Adrenal gland (tissue), 12 donors: Measurements from ENCODE around the gene RAD54L. TPM values are rescaled to one million over a fixed set of nuclear protein-coding genes. Genes with fewer than 3 reads are reported as not detected.

ENCODE experiments used
- DNase-seq, 7 donors: peaks; one replicate each; pipeline ENCODE4 v3.0.0-alpha.2; 2019 to 2020
- H3K27ac ChIP-seq, 5 donors: fragments of 200-600 bp; sonication (generic) in 4 of 5; 1 replicate in 3 of 5; 2 replicates in 2 of 5; pipeline versions ENCODE4 v1.5.1 to v1.8.0; 2016 to 2020; ENCODE audit warnings: mild to moderate bottlenecking in 1 of 5
- H3K27me3 ChIP-seq: fragments of 200-600 bp; 2 replicates; pipeline ENCODE4 v1.8.0; 2021
- H3K36me3 ChIP-seq, 2 donors: fragments of 200-600 bp; replicated peaks in 1 of 2; 1 replicate in 1 of 2; 2 replicates in 1 of 2; pipeline versions ENCODE4 v1.5.1 to v1.8.0; 2018 to 2022
- H3K4me1 ChIP-seq, 2 donors: fragments of 200-600 bp; replicated peaks in 1 of 2; 1 replicate in 1 of 2; 2 replicates in 1 of 2; pipeline versions ENCODE4 v1.5.1 to v1.8.0; 2018 to 2021
- H3K4me3 ChIP-seq, 4 donors: fragments of 200-600 bp; sonication (generic) in 3 of 4; one replicate each; pipeline ENCODE4 v1.5.1; 2016 to 2018
- H3K9me3 ChIP-seq, 3 donors: fragments of 200-600 bp; sonication (generic) in 1 of 3; replicated peaks in 1 of 3; 1 replicate in 2 of 3; 2 replicates in 1 of 3; pipeline versions ENCODE4 v1.5.1 to v1.8.0; 2016 to 2021
- POLR2A ChIP-seq, 2 donors: fragments of 450-650 bp; IDR thresholded peaks; one replicate each; pipeline ENCODE4 v1.6.1; 2017; ENCODE audit warnings: antibody characterized with exemption in 2 of 2, mild to moderate bottlenecking in 2 of 2, moderate library complexity in 1 of 2
- WGBS, 4 donors: extraction: QIAGEN DNeasy Blood & Tissue Kit in 2 of 4; methylation state at CpG; one replicate each; pipeline versions ENCODE4 v1.1.5 to v1.1.7; 2013 to 2017; 5-methylcytosine and 5-hydroxymethylcytosine counted together
- intact Hi-C, 2 donors: fragments of 100-400 bp; cut with DNase I; formaldehyde crosslinking; loops; one replicate each; pipeline versions ENCODE4 v1.14.1 to v1.15.0; 2022 to 2023
- polyA plus RNA-seq, 3 donors: library from polyadenylated mRNA; stranded (reverse); fragments of 200-250 nt in 2 of 3; fragments of 350-450 nt in 1 of 3; fragmentation: Illumina TruSeq in 1 of 3; extraction: RNeasy Lipid Tissue Mini Kit (QIAGEN cat#74804) in 1 of 3; gene quantifications; one replicate each; pipeline ENCODE4 v1.2.3, GENCODE V29; 2013 to 2014
- total RNA-seq, 9 donors: library from RNA; depleted of rRNA in 4 of 9; stranded (reverse); fragments of >200 nt in 4 of 9; fragments of 120-200 nt in 1 of 9; fragmentation: NEBNext Ultra II Directional in 1 of 9; extraction: Animal tissue kit (Norgen Biotek cat#: 25700) in 1 of 9; gene quantifications; one replicate each; pipeline versions ENCODE4 v1.1.0 to v1.2.4, GENCODE V29; 2013 to 2023
- TF ChIP-seq, protein P1 (sequence below), 6 experiments: fragments of 450-650 bp in 4 of 6; fragments of 200-600 bp in 2 of 6; sonication (generic) in 1 of 6; IDR thresholded peaks; 1 replicate in 5 of 6; 2 replicates in 1 of 6; pipeline versions ENCODE4 v1.5.1 to v1.8.0; 2016 to 2021; ENCODE audit warnings: antibody characterized with exemption in 6 of 6, mild to moderate bottlenecking in 2 of 6, moderate library complexity in 1 of 6
- donor health status: healthy with polysubstance abuse.
- donor health status: Bipolar disorder and iron deficiency.
- donor health status: DM: yes; HTN: yes; CAD: no.
- donor health status: DM: no; HTN: no; CAD: no.
- donor health status: DM: no; HTN: no; CAD: no.
- donor health status: DM: yes; HTN: yes; CAD: no.

Gene RAD54L
- total and polyA plus RNA-seq, 12 donors: 0.49 to 3.5 (median 1.3) TPM; not detected in 2

DNA sequence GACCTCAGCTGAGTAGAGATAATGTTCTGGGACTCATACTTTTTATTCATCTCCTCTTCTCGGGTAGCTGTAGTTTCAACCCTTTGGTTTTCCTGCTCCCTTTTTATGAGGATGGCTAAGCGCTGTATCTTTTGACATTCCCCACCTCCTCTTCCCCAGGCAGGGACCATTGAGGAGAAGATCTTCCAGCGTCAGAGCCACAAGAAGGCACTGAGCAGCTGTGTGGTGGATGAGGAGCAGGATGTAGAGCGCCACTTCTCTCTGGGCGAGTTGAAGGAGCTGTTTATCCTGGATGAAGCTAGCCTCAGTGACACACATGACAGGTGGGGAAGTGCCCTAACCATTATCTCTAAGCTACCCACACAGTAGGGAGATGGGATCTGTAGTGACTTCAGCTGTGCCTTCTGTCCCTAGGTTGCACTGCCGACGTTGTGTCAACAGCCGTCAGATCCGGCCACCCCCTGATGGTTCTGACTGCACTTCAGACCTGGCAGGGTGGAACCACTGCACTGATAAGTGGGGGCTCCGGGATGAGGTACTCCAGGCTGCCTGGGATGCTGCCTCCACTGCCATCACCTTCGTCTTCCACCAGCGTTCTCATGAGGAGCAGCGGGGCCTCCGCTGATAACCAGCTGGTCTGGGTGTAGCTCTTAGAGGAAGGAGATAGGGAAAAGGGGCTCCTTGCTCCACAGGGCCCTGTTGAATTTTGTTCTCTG lies 30.3 kb downstream of the RAD54L start:
- intact Hi-C loops: no loop called here
- H3K27ac ChIP-seq: no peak overlapping the region

DNA sequence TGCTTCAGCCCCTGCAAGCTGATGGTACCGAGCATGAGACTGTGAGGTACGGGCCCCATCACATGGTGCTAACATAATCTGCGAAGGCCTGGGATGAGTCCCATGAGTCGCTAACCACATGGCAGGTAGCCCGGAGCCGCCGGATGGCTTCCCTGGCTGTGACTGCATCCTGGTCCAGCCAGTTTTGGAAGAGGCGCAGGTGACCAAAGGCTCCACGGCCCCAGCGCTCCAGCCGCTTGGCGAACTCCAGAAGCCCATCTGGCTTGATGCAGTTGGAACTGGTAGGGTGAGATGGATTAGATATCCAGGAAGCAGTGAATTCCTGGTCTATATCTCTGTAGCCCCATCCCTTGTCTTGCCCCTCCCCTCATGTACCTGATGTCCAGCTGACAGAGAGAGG lies 31.2 kb downstream of the RAD54L start:
- Histone ChIP-seq H3K27ac (no peak overlapping the region), H3K27me3 (no peaks in the 10 kb centered on the region), H3K9me3 (no peaks in the 10 kb centered on the region), H3K36me3 (peaks cover 0 to 52% of the 10 kb centered on the region in 2 donors), H3K4me3 (no peak overlapping the region), H3K4me1 (no peaks in the 10 kb centered on the region)
- TF ChIP-seq, protein P1, sequence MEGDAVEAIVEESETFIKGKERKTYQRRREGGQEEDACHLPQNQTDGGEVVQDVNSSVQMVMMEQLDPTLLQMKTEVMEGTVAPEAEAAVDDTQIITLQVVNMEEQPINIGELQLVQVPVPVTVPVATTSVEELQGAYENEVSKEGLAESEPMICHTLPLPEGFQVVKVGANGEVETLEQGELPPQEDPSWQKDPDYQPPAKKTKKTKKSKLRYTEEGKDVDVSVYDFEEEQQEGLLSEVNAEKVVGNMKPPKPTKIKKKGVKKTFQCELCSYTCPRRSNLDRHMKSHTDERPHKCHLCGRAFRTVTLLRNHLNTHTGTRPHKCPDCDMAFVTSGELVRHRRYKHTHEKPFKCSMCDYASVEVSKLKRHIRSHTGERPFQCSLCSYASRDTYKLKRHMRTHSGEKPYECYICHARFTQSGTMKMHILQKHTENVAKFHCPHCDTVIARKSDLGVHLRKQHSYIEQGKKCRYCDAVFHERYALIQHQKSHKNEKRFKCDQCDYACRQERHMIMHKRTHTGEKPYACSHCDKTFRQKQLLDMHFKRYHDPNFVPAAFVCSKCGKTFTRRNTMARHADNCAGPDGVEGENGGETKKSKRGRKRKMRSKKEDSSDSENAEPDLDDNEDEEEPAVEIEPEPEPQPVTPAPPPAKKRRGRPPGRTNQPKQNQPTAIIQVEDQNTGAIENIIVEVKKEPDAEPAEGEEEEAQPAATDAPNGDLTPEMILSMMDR (IDR thresholded peaks at IDR 0.05): no peak
- no peak for TF ChIP-seq POLR2A (IDR thresholded peaks at IDR 0.05)
- 88 to 95% (median 93%) methylated on average over 2 to 12 of the region's 12 CpGs for WGBS, 4 donors
- DNase-seq: no peak
- intact Hi-C loops: no loop called here

More for the DNA sequence above, 30.3 kb downstream of the RAD54L start:
- DNase-seq: no peak
- Histone ChIP-seq H3K9me3 (no peaks in the 10 kb centered on the region), H3K36me3 (peaks cover 0 to 42% of the 10 kb centered on the region in 2 donors), H3K4me1 (no peaks in the 10 kb centered on the region), H3K4me3 (no peak overlapping the region), H3K27me3 (no peaks in the 10 kb centered on the region)
- 89 to 94% (median 92%) methylated on average over 14 of the region's 14 CpGs for WGBS, 4 donors
- TF ChIP-seq, protein P1 (IDR thresholded peaks at IDR 0.05): no peak
- no peak for TF ChIP-seq POLR2A (IDR thresholded peaks at IDR 0.05)

GRCh38 chr1:46280092-46280491 lies 32.5 kb downstream of the RAD54L start:
- TF ChIP-seq, protein P1 (IDR thresholded peaks at IDR 0.05): no peak
- no peak for TF ChIP-seq POLR2A (IDR thresholded peaks at IDR 0.05)
- 94 to 100% (median 98%) methylated on average over 3 of the region's 3 CpGs for WGBS, 4 donors
- Histone ChIP-seq H3K36me3 (peaks cover 0 to 64% of the 10 kb centered on the region in 2 donors), H3K4me1 (no peaks in the 10 kb centered on the region), H3K9me3 (no peaks in the 10 kb centered on the region), H3K4me3 (no peak overlapping the region), H3K27ac (no peak overlapping the region), H3K27me3 (no peaks in the 10 kb centered on the region)
- DNase-seq: no peak
- intact Hi-C loops: no loop called here

DNA sequence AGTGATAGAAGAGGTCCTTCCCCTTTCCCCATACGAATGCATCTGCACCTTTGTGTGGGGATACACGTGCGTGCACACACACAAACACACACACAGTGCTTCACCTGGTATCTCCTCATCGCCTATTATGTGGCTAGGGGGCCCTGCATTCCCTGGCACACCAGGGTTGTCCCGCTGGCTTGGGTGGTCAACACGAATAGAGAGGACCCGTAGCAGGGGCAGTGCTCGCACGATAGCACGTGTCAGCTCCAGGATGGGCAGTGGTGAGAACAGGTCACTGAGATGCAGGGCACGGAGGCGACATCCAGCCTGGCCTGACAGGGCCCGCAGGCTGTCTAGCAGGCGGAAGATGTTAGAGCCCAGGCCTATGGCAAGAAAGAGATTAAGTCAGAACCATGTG lies 33.5 kb downstream of the RAD54L start:
- intact Hi-C loops: no loop called here
- Histone ChIP-seq H3K27ac (no peak overlapping the region), H3K36me3 (peaks cover 0 to 74% of the 10 kb centered on the region in 2 donors), H3K9me3 (no peaks in the 10 kb centered on the region), H3K4me3 (no peak overlapping the region), H3K4me1 (no peaks in the 10 kb centered on the region), H3K27me3 (no peaks in the 10 kb centered on the region)
- WGBS, 4 donors: 90 to 98% (median 95%) methylated on average over 12 to 14 of the region's 14 CpGs
- DNase-seq: no peak
- TF ChIP-seq, protein P1 (IDR thresholded peaks at IDR 0.05): no peak
- no peak for TF ChIP-seq POLR2A (IDR thresholded peaks at IDR 0.05)
